ENCODE data around the gene ACSL1. TPM values are rescaled to one million over a fixed set of nuclear protein-coding genes. Genes with fewer than 3 reads are reported as not detected.

Gene ACSL1
- polyA plus RNA-seq, 1 donor (not counting 4 experiments of a cell fraction or from before 2014, with no cell fraction given): 60.6 TPM

DNA sequence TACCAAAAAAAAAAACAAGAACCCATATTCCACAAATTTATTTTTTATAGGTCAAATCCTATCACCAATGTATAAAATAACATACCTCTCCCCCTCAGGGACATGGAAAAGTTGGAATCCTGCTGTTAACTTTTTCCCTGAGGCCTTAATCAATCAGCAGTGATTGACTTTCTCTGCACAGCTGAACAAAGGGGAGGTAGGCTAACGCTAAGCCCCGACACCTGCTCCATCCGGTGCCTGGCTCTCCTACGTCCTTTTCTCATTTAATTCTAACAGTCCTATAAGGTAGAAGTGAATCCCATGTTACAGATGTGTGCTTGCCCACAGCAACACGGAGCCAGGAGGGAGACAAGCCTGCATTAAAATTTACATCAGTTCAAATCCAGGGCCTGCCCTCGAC, 94.7 kb downstream of the ACSL1 start:
- Histone ChIP-seq H3K36me3 (ENCODE audit: control insufficient read depth in 2 of 2, extremely low read depth in 1 of 2, insufficient read depth in 2 of 2, low read length in 2 of 2) (peaks cover 0 to 7% of the 10 kb centered on the region in 2 experiments), H3K4me2 (ENCODE audit: control insufficient read depth, extremely low read depth, insufficient read depth, low read depth, low read length) (no peak overlapping the region), H3K27me3 (ENCODE audit: control insufficient read depth, extremely low read depth, insufficient read depth, low read length) (no peaks in the 10 kb centered on the region), H3K79me2 (ENCODE audit: control insufficient read depth, insufficient read depth, low read length) (peaks cover 40% of the 10 kb centered on the region), H3K9me3 (ENCODE audit: control insufficient read depth, low read depth, low read length) (no peaks in the 10 kb centered on the region), H2AFZ (ENCODE audit: control insufficient read depth, low read length) (no peak overlapping the region), H3K4me1 (ENCODE audit: control insufficient read depth, extremely low read depth, insufficient read depth, low read length) (peaks cover 37% of the 10 kb centered on the region), H3K4me3 (ENCODE audit: control insufficient read depth in 2 of 3, extremely low read depth in 1 of 3, insufficient read depth in 2 of 3, low read depth in 1 of 3, low read length in 3 of 3) (no peak overlapping the region), H3K9ac (ENCODE audit: control insufficient read depth, extremely low read depth, insufficient read depth, low read length) (no peak overlapping the region), H4K20me1 (ENCODE audit: control insufficient read depth, extremely low read depth, insufficient read depth, low read length) (no peaks in the 10 kb centered on the region), H3K27ac (ENCODE audit: control insufficient read depth, insufficient read depth, low read length) (no peak overlapping the region), H3K9me1 (ENCODE audit: control insufficient read depth, extremely low read depth, insufficient read depth, low read length) (no peaks in the 10 kb centered on the region)
- dilution Hi-C loops (cut with MboI; ENCODE audit: extremely low pct_ligation_motif_present, low sequenced_read_pairs): no loop called here
- no peak for FAIRE-seq
- no peak for TF ChIP-seq EZH2 (IDR thresholded peaks at IDR 0.05; ENCODE audit: low read length)
- TF ChIP-seq, protein P1, sequence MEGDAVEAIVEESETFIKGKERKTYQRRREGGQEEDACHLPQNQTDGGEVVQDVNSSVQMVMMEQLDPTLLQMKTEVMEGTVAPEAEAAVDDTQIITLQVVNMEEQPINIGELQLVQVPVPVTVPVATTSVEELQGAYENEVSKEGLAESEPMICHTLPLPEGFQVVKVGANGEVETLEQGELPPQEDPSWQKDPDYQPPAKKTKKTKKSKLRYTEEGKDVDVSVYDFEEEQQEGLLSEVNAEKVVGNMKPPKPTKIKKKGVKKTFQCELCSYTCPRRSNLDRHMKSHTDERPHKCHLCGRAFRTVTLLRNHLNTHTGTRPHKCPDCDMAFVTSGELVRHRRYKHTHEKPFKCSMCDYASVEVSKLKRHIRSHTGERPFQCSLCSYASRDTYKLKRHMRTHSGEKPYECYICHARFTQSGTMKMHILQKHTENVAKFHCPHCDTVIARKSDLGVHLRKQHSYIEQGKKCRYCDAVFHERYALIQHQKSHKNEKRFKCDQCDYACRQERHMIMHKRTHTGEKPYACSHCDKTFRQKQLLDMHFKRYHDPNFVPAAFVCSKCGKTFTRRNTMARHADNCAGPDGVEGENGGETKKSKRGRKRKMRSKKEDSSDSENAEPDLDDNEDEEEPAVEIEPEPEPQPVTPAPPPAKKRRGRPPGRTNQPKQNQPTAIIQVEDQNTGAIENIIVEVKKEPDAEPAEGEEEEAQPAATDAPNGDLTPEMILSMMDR (optimal IDR thresholded peaks at IDR 0.05 in 1 of 3, IDR thresholded peaks at IDR 0.05 in 1 of 3, conservative IDR thresholded peaks at IDR 0.05 in 1 of 3; ENCODE audit: extremely low read depth in 1 of 3, insufficient read depth in 2 of 3, low read length in 3 of 3): no peak
- DNase-seq (ENCODE audit: low read depth, low spot score): no peak

DNA sequence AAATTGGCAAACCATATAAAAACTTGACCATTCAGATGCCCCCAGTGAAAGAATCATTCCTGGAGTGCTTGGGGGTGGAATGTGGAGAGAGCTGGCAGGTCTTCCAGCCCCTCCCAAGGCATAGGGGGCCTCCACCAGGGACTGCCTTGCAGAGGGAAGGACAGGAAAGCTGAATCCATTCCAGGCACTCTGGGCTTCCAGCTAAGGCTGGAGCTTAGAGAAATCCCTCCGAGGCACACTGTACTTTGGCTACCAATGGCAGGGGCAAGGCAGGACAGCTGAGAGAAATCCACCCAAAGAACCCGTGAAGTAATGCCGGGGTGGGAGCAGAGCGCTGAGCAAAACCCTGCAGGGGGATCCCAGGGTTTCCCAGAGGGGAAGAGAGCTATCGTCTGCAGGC, 95.8 kb downstream of the ACSL1 start:
- H3K36me3 ChIP-seq (ENCODE audit: control insufficient read depth in 2 of 2, extremely low read depth in 1 of 2, insufficient read depth in 2 of 2, low read length in 2 of 2): peaks cover 1 to 7% of the 10 kb centered on the region in 2 experiments
- no peak overlapping the region for H3K4me2 ChIP-seq (ENCODE audit: control insufficient read depth, extremely low read depth, insufficient read depth, low read depth, low read length)
- H3K9ac ChIP-seq (ENCODE audit: control insufficient read depth, extremely low read depth, insufficient read depth, low read length): peak overlapping the region; percentile 8
- DNase-seq (ENCODE audit: low read depth, low spot score) (no peak), FAIRE-seq (no peak)
- H3K4me1 ChIP-seq (ENCODE audit: control insufficient read depth, extremely low read depth, insufficient read depth, low read length): peaks cover 36% of the 10 kb centered on the region
- dilution Hi-C loops (cut with MboI; ENCODE audit: extremely low pct_ligation_motif_present, low sequenced_read_pairs): no loop called here
- no peaks in the 10 kb centered on the region for H4K20me1 ChIP-seq (ENCODE audit: control insufficient read depth, extremely low read depth, insufficient read depth, low read length)
- no peak for TF ChIP-seq EZH2 (IDR thresholded peaks at IDR 0.05; ENCODE audit: low read length)
- TF ChIP-seq, protein P1 (optimal IDR thresholded peaks at IDR 0.05 in 1 of 3, IDR thresholded peaks at IDR 0.05 in 1 of 3, conservative IDR thresholded peaks at IDR 0.05 in 1 of 3; ENCODE audit: extremely low read depth in 1 of 3, insufficient read depth in 2 of 3, low read length in 3 of 3): no peak
- peak overlapping the region; percentile 2 for H2AFZ ChIP-seq (ENCODE audit: control insufficient read depth, low read length)
- no peaks in the 10 kb centered on the region for H3K27me3 ChIP-seq (ENCODE audit: control insufficient read depth, extremely low read depth, insufficient read depth, low read length)
- peaks cover 40% of the 10 kb centered on the region for H3K79me2 ChIP-seq (ENCODE audit: control insufficient read depth, insufficient read depth, low read length)
- no peak overlapping the region for H3K4me3 ChIP-seq (ENCODE audit: control insufficient read depth in 2 of 3, extremely low read depth in 1 of 3, insufficient read depth in 2 of 3, low read depth in 1 of 3, low read length in 3 of 3)
- peak overlapping the region; percentile 75 for H3K27ac ChIP-seq (ENCODE audit: control insufficient read depth, insufficient read depth, low read length)
- no peaks in the 10 kb centered on the region for H3K9me3 ChIP-seq (ENCODE audit: control insufficient read depth, low read depth, low read length)
- no peaks in the 10 kb centered on the region for H3K9me1 ChIP-seq (ENCODE audit: control insufficient read depth, extremely low read depth, insufficient read depth, low read length)

Measured in keratinocyte (primary cell).